ENCODE data around the gene OR5M11.
"Not testable (repeated sequence)": the region's sequence is repeated elsewhere in the genome, so short reads cannot be mapped to it uniquely, and the experiment has no call there.

Gene OR5M11

DNA sequence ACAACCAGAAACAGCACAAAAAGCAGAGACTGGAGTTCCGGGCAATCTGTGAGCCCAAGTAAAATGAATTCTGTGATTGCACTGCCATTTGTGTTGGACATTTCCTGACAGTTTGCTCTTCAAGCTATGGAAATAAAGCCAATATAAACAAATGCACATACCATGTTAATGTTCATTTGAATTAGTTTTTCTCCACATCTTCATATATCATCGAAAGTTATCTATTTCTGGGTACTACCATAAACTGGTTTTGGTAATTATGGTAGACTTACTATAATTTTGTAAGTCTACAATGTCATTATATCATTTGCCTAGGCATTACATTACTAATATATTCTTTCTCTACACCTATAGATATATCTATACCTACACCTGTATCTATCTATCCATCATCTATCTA, at the start of gene OR5M11:
Gene OR5M11 (minus strand): TSS at position 101 of the 400 bp plus-strand sequence. CDS start 0 bp downstream, at position 101.
- no peak for DNase-seq (ENCODE audit: low read depth in 2 of 2)

- DNase-seq (ENCODE audit: low read depth in 2 of 2) = not testable (repeated sequence)
These were observed 49.1 kb upstream of the OR5M11 start for GRCh38 chr11:56592088-56592717.

GRCh38 chr11:56577621-56578020, 34.6 kb upstream of the OR5M11 start, which contains the start of gene OR5M10:
OR5M10 (minus strand) TSS chr11:56577721; CDS start chr11:56577721, 0 bp downstream.
- no peak for DNase-seq (ENCODE audit: low read depth in 2 of 2)

DNA sequence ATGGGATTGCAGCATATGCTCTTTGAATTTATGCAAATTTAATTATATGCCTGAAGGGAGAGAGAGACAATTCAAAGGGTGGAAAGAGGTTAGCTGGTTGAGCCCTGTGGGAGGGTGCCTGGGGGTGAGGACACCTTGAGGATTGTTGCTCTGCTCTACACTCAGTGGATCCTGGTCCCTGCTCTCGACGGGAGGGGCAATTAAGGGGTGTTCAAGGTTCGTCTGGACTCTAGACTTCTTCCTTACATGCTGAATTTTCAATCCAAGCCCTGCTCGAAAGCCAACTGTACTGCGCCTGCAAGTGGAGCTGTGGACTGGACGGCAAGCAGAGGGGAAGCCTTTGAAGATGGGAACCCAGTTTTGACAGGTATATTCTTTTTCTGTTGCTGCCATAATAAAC, 15.5 kb upstream of the OR5M11 start:
- DNase-seq (ENCODE audit: low read depth in 2 of 2) = no peak

GRCh38 chr11:56554691-56555090, 11.6 kb upstream of the OR5M11 start:
- DNase-seq (ENCODE audit: low read depth in 2 of 2) = not testable (repeated sequence)

GRCh38 chr11:56545531-56545930, 2.5 kb upstream of the OR5M11 start:
- no peak for DNase-seq (ENCODE audit: low read depth in 2 of 2)

DNA sequence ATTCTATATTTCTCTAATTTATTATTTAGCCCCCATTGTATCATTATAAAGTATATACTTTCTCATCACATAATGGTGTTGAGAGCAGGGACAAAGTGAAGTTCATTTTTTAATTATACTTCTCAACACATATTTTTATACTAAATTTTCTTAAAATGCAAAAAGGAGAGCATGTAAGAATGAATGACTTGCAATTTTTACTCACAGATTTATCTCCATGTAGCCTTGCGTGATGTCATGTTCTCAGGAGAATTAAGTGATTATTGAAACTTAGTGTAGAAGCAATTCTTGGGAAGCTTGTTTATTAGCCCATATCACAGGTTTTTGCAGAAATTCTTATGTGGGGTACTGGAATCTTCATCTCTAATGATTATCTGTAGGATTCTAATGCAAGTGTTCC, 682 bp upstream of the OR5M11 start:
- DNase-seq (ENCODE audit: low read depth in 2 of 2) = no peak

DNA sequence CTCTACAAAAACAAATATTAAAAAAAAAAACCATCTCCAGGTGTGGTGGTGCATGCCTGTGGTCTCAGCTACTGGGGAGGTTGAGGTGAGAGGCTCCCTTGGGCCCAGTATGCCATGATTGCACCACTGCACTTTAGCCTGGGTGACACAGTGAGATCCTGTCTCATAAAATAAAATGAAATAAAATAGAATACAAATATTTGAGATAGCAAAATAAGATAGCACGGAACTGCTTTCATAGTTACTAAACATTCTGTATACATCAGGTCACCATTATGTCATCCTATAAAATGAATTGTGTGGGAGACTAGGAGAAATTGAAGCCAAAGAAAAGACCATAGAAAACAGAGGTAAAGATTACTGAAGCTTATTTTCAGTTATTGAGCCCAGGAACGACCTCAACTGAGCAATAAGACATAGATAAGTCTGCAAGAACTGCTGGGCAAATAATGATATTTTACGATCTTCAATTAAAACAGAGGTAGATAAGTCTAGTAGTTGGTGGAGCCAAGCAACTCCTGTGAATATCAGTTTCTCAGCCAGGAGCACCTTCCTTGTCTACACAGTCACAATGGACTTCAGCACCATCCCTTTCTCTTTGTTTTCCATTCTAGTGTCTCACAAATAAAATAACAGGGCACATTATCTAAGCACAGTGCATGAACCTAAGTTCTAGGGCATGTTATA, 9.9 kb downstream of the OR5M11 start:
- DNase-seq (ENCODE audit: low read depth in 2 of 2) = no peak

GRCh38 chr11:56531856-56532255, 11.2 kb downstream of the OR5M11 start:
- no peak for DNase-seq (ENCODE audit: low read depth in 2 of 2)

DNA sequence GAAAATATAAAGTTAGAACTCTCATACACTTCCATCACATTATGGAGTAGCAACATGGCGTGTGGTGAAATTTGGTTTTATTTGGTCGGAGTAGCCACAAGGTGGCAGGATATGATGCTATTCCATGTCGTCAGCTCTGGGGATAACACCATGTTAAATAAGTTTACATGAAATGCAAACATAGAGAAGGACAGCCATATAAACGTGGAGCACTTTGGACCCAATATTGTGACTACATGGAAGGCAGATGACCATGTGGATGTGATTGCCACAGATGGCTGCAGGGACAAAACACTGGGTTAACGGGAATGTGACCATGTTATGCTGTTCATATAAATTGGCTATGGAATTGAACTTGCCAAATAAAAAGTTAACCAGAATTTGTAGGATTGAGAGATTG, 21.0 kb downstream of the OR5M11 start:
- DNase-seq (ENCODE audit: low read depth in 2 of 2) = no peak

- DNase-seq (ENCODE audit: low read depth in 2 of 2) = no peak
These were observed 29.8 kb downstream of the OR5M11 start for GRCh38 chr11:56513280-56513679.

DNA sequence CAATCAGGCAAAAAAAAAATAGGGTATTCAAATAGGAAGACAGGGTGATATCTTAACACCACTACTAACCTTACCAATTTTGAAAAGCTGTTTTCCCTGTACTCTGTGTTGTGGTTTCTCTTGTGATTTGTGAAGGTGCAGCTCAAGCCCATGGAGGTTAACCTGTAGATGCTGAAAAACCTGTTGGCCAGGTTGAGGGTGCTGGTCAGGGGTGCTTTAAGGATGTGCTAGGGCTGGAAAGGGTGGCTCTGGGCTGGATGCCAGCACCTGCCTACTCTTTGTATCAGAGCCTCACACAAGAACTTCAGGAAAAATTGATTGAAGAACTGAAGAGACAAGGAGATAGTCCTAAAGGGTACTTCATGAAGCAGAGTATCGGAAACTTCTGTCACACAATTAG, 33.6 kb downstream of the OR5M11 start:
- no peak for DNase-seq (ENCODE audit: low read depth in 2 of 2)

GRCh38 chr11:56497010-56497409, 46.0 kb downstream of the OR5M11 start:
- no peak for DNase-seq (ENCODE audit: low read depth in 2 of 2)

DNA sequence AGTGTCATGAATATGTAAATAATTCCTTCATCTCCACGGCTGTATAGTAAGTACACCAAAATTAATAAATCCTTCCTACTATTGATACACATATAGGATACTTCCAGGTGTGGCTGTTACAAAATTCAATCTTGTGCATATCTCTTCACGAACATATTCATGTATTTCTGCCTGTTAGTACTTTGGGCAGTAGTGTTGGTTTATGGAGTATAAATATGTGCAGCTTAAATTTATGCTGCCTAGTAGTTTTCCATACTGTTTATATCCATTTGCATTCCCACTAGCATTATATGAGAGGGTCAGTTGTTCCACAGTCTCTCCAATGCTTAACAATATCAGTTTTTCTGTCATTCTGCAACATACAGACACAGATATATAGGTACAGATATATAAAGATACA, 47.9 kb downstream of the OR5M11 start:
- DNase-seq (ENCODE audit: low read depth in 2 of 2) = no peak
